Stimulated activated naive CD8-positive, alpha-beta T cell treated with anti-CD3 and anti-CD28 coated beads, Interleukin-15, amount 100 ng/mL, for 72 hours (primary cell): ENCODE results near the gene ADAP1.
"Not testable (repeated sequence)": the region's sequence is repeated elsewhere in the genome, so short reads cannot be mapped to it uniquely, and the experiment has no call there.

ENCODE experiments used
- ATAC-seq: fragments of 150-1000 bp; cut with Tn5 transposase; 2 replicates; pipeline ENCODE4 v1.10.0; 2021; ENCODE audit warnings: mild to moderate bottlenecking, moderate library complexity
- DNase-seq, 2 donors: peaks; one replicate each; pipeline ENCODE4 v3.0.0; 2021 to 2022
- H3K27ac Mint-ChIP-seq, 2 donors: one replicate each; pipeline ENCODE4 v1.8.0; 2022; ENCODE audit warnings: mild to moderate bottlenecking in 2 of 2, mixed read lengths in 2 of 2, moderate library complexity in 2 of 2
- H3K27me3 Mint-ChIP-seq: one replicate; pipeline ENCODE4 v1.8.0; 2022; ENCODE audit warnings: mixed read lengths
- H3K4me1 Mint-ChIP-seq: one replicate; pipeline ENCODE4 v1.8.0; 2022; ENCODE audit warnings: mild to moderate bottlenecking, mixed read lengths
- H3K4me3 Mint-ChIP-seq, 2 donors: one replicate each; pipeline ENCODE4 v1.8.0; 2022; ENCODE audit warnings: mild to moderate bottlenecking in 2 of 2, mixed read lengths in 2 of 2, moderate library complexity in 1 of 2
- H3K9me3 Mint-ChIP-seq, 2 donors: one replicate each; pipeline ENCODE4 v1.8.0; 2022; ENCODE audit warnings: mixed read lengths in 2 of 2

ADAP1 gene

DNA sequence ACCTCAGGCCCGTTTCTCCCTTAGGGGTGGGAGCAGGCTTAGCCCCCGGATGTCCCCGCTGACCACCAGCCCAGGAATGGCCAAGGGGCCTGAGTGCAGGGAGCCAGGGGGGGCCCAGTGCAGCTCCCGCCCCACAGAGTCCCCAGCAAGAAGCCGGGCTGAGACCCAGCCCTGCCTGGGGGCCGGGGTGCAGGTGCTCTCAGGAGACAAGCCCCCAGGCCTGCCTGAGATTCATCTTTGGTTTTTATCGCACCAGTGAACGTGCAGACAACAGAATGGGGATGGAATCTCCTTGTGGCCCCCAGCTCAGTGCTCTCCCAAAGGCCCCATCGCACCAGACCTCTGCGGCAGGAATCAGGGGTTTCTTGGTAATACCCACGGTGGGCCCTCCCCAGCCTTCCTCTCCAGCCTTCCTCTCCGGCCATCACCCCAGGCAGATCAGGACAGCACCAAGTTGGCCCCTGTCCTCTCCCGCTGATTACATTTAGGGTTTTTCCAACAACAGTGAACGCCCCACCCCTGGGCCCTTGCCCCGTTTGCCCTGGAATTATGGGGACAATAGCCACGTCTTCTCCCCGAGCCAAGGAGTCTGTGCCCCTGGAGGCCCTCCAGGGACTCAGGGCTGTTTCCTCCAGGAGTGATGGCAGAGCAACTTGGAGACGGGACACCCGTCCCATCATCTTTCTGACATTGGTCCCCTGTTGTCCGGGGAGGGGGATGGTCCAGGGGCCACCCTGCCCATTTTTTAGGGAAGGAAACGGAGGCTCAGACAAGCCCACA, 22.4 kb downstream of the ADAP1 start:
- DNase-seq: no peak
- Mint-ChIP-seq H3K27ac (peak overlapping the region in 1 of 2 donors; percentile 27), H3K4me3 (no peak overlapping the region), H3K9me3 (peaks cover 0 to 7% of the 10 kb centered on the region in 2 donors), H3K27me3 (no peaks in the 10 kb centered on the region), H3K4me1 (peaks cover 68% of the 10 kb centered on the region)
- no peak for ATAC-seq

DNA sequence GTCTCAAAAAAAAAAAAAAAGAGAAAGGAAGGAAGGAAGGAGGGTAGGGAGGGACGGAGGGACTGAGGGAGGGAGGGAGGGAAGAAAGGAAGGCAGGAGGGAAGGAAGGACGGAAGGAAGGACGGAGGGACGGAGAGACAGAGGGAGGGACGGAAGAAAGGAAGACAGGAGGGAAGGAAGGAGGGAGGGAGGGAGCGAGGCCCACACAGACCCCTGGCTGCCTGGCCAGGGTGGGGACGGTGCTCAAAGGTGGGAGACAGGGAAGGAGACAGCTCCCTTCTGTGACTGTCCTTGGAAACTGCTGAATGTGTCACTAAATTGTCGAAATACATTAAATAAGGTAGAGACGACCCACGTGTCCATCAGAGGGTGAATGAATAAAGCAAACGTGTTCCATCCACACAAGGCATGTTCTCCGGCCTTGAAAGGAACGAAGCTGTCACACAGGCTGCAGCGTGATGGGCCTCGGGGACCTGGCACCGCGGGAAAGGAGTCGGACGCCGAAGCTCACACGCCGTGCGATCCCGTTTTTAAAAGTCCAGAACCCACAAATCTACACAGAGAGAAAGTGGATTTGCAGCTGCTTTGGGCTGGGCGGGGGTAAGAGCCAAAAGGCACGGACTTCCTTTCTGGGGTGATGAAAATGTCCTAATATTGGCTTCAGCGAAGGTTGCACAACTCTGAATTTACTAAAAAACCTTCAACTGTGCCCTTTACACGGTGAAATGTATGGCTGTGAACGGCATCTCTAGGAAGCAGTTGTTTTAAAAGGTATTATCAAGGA, 23.3 kb downstream of the ADAP1 start:
- ATAC-seq (no peak), DNase-seq (no peak)
- no peaks in the 10 kb centered on the region for H3K27me3 Mint-ChIP-seq
- H3K9me3 Mint-ChIP-seq: peaks cover 0 to 7% of the 10 kb centered on the region in 2 donors
- H3K4me3 Mint-ChIP-seq: peak overlapping the region in 1 of 2 donors; percentile 26
- peak overlapping the region in 1 of 2 donors; percentile 48 for H3K27ac Mint-ChIP-seq
- H3K4me1 Mint-ChIP-seq: peaks cover 69% of the 10 kb centered on the region

DNA sequence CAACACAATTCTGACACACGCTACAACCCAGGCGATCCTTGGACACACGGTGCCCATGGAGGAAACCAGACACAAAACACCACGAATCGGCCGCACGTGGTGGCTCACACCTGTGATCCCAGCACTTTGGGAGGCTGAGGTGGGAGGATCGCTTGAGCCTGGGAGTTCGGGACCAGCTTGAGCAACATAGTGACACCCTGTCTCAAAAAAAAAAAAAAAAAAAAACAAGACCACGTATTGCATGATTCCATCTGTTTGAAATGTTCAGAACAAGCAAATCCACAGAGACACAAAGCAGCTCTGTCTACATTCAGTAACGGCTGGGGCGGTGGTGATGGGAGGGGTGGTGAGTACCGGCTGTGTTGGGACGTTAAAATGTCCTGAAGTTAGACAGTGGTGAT, 25.2 kb downstream of the ADAP1 start:
- peak overlapping the region in 1 of 2 donors; percentile 24 for H3K4me3 Mint-ChIP-seq
- DNase-seq: no peak
- no peaks in the 10 kb centered on the region for H3K27me3 Mint-ChIP-seq
- peaks cover 79% of the 10 kb centered on the region for H3K4me1 Mint-ChIP-seq
- ATAC-seq: no peak
- H3K27ac Mint-ChIP-seq: no peak overlapping the region
- peaks cover 0 to 7% of the 10 kb centered on the region in 2 donors for H3K9me3 Mint-ChIP-seq

DNA sequence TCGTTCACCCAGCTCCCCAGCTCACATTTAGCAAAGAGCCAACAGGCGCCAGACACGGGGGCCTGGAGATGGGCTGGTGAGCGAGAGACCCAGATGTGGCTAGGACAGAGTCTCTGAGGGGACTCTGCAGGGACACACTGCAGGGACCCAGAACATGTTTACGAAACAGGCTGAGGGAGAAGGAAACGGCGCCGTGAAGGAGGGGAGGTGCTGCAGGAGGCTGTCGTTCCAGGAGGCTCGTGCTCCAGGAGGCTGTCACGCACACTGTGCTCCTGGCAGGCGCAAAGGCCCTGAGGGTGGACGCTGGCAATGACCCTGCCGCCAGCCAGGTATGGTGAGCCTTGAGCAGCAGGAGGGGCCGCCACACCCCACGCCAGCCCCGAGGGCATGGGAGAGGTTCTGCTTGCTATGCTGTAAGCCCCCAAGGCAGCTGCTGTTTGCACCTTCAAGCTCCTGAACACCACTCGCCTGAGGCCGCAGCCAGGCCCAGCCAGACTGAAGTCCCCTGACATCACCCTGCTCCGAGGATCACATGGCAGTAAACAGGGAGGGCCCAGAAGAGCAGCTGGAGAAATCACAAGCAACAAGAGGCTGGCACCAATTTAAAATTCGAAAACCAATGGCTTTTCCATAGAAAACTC, 27.3 kb downstream of the ADAP1 start:
- no peak for DNase-seq
- Mint-ChIP-seq H3K27ac (peak overlapping the region in 1 of 2 donors; percentile 23), H3K27me3 (no peaks in the 10 kb centered on the region), H3K9me3 (peaks cover 0 to 7% of the 10 kb centered on the region in 2 donors), H3K4me1 (peaks cover 94% of the 10 kb centered on the region), H3K4me3 (peak overlapping the region in 1 of 2 donors; percentile 10)
- no peak for ATAC-seq

DNA sequence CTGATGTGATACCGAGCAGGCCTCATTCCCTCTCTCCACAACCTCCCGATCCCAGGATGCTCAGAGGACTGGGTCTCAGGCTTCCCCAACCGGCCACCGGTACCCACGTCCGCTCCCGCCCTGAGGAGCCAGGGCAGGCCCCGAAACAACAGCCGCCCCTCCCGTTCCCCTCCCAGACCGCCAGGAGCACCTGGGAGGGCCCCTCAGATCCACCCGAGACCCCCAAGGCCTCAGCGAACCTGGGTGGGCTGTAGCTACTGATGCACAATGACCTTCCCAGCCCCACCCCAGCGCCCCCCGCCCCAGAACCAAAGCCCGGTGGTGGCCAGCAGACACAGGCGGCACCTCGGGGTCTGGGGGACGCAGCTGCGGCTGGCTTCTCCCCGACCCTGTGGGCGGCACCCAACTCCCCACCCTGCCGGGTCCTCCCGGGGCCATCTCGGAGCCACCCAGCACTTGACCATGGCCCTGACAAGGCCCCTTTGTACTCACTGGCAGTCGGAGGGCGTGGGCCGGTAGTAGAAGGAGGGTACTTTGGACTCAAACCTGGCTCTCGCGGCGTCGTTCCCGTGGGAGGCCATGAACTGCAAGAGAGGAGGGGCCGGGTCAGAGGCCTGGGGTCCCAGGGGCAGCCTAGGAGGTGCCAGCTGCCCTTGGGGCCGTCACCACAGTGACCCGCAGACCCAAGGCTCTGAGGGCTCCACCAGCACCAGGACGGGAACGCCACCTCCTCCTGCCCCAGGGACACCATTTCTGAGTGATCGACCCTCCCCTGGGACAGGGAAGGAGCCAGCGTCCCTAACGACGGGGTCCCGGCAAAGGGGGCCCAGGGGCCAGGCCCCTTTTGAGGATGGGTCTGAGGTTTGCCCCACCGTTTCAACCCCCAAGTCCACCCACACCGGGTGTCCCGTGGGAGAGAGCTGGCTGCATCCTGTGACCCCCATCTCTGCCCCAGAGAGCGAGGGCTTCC, 28.1 kb downstream of the ADAP1 start:
- Mint-ChIP-seq H3K9me3 (peaks cover 0 to 7% of the 10 kb centered on the region in 2 donors), H3K4me3 (peak overlapping the region in 1 of 2 donors; percentile 83), H3K27ac (no peak overlapping the region), H3K4me1 (peaks cover 94% of the 10 kb centered on the region), H3K27me3 (no peaks in the 10 kb centered on the region)
- DNase-seq: no peak
- no peak for ATAC-seq

DNA sequence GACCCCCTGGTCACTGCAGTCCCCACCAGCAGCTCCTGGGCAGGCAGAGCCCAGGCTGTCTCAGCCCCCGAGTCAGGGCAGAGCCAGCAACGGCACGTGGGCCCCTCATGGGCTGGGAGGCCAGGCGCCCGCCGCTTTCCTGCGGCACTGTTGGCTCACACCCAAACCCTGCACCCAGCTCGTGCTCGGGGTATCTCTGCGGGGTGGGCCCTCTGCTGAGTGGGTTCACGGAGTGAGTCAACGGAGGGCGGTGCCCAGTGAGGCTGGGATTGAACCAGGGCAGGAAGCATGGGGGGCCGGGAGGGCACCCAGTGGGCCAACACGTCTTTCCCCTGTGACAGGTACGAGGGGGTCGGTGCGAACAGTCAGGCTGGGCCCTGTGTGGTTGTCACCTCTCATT, 28.9 kb downstream of the ADAP1 start:
- Mint-ChIP-seq H3K4me3 (peak overlapping the region; percentile 58 to 83), H3K4me1 (peaks cover 94% of the 10 kb centered on the region), H3K27me3 (no peaks in the 10 kb centered on the region), H3K27ac (peak overlapping the region; percentile 46 to 93), H3K9me3 (peaks cover 0 to 7% of the 10 kb centered on the region in 2 donors)
- peak; percentile 79 to 86 for DNase-seq
- ATAC-seq: peak; percentile 54

DNA sequence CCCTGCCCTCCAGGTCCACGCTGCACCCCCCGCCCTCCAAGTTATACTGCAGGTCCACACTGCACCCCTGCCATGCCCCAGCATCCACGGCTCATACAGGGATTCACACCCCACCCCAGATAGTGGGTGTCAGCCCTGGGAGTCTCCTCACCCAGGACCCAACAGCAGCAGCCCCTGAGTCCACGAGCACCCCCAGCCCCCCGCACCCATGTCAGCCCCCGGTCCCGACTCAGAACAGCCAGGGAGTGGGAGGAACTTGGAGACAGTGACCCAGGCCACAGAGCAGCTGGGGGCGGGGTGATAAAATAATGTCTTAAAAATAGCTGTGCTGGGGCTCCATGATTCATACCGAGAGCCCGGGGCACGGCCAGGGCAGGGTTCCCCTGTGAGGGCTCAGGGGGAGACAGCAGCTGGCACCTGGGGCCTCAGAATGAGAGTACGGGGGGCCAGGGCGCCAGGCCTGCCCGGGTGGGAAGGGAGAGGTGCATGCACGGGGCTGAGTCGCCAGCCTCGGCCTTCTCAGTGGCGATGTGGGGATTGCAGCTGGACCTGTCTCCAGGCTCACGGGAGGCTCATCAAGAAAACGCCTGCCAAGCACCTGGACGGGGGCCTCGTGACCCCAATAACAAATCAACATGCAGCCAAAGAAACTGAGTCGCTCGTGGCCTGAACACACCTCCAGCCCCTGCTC, 29.8 kb downstream of the ADAP1 start:
- Mint-ChIP-seq H3K9me3 (no peaks in the 10 kb centered on the region), H3K4me1 (peaks cover 93% of the 10 kb centered on the region), H3K27ac (peak overlapping the region; percentile 88 to 98), H3K27me3 (no peaks in the 10 kb centered on the region), H3K4me3 (peak overlapping the region; percentile 76 to 94)
- DNase-seq (peak; percentile 80 to 81), ATAC-seq (peak; percentile 56)

DNA sequence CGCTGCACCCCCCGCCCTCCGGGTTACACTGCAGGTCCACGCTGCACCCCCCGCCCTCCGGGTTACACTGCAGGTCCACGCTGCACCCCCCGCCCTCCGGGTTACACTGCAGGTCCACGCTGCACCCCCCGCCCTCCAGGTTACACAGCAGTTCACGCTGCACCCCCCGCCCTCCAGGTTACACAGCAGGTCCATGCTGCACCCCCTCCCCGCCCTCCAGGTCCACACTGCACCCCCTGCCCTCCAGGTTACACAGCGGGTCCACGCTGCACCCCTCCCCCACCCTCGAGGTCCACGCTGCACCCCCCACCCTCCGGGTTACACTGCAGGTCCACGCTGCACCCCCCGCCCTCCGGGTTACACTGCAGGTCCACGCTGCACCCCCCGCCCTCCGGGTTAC, 30.4 kb downstream of the ADAP1 start:
- ATAC-seq, H3K9me3 Mint-ChIP-seq, DNase-seq, H3K27me3 Mint-ChIP-seq, H3K4me3 Mint-ChIP-seq, H3K27ac Mint-ChIP-seq: not testable (repeated sequence)
- H3K4me1 Mint-ChIP-seq: peaks cover 92% of the 10 kb centered on the region

DNA sequence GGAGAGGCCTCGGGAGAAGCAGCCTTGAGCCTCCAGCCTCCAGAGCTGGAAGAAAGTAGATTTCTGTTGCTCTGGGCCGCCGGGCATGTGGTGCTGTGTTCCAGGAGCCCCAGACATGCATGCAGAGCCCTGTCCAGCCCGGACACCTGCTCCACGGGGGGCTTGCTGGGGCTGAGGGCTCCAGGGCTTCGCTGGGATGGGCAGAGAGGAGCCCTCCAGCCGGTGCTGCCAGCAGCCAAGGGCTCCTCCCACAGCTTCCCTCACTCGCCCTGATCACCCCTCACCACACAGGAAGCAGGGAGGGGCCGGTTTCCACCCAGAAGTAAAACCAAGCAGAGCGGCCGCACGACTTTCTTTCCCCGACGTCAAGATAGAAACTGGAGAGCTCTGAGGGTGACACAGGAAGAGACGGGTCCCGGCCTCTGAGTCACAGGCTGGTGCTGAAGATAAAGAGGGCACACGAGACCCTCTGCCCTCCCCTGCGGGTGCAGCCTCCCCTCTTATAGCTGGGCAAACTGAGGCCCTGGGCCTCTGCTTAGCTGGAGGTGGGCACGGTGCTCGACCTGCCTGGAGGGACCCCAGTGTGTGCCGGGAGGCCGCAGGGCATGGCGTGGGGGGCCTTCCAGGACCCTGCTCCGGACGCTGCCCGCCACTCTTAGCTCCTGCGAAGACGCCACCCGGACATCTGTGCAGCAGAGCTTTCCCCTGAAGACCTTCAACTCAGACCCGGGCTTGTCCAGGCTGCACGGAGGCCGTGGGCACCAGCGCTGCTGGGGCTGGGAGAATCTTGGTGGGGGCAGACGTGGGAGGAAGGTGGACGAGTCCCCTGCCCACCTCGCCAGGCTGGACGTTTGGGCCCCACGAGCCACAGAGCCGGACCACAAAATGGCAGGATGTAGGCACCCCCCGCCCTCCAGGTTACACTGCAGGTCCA, 31.1 kb downstream of the ADAP1 start:
- Mint-ChIP-seq H3K9me3 (no peaks in the 10 kb centered on the region), H3K4me1 (peaks cover 86% of the 10 kb centered on the region), H3K4me3 (peak overlapping the region; percentile 88 to 91), H3K27me3 (no peaks in the 10 kb centered on the region), H3K27ac (peak overlapping the region; percentile 95 to 97)
- peak; percentile 84 for ATAC-seq
- DNase-seq: peak; percentile 90 to 95

DNA sequence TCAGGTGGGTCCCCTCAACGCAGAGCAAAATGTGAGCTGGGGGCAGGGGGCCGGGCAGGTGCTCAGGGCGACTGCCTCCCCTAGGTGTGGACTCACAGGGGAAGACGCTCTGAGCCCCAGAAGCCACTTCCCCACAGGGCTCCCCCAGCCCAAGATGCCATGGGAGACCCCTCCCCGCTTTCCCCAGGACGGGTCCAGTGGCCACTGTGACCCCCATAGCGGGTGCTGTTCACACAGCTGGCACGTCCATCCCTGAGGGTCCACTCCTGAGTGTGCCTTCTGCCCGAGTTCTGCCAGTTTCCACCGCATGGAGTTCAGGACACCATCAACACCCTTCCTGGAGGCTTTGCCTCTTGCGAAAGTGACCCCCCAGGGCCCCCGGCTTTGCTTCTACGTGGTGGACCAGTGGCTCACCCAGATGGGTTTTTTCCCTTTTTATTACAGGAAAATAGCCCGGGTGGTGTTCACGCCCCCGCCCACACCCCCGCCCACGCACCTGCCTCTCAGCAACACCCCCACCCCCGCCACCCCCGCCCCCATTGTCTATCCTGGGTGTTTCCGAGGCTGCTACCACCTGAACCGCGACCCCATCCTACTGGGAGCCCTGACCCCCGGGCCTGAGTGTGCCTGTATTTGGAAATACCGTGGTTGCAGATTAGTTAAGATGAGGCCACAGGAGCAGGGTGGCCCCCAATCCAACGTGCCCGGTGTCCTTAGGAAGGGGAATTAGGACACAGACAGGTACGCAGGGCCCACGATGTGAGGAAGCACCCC, 32.0 kb downstream of the ADAP1 start:
- Mint-ChIP-seq H3K27ac (peak overlapping the region; percentile 95 to 97), H3K9me3 (no peaks in the 10 kb centered on the region), H3K4me3 (peak overlapping the region; percentile 88 to 91), H3K4me1 (peaks cover 82% of the 10 kb centered on the region), H3K27me3 (no peaks in the 10 kb centered on the region)
- peak in 1 of 2 donors; percentile 52 for DNase-seq
- ATAC-seq: peak; percentile 10

DNA sequence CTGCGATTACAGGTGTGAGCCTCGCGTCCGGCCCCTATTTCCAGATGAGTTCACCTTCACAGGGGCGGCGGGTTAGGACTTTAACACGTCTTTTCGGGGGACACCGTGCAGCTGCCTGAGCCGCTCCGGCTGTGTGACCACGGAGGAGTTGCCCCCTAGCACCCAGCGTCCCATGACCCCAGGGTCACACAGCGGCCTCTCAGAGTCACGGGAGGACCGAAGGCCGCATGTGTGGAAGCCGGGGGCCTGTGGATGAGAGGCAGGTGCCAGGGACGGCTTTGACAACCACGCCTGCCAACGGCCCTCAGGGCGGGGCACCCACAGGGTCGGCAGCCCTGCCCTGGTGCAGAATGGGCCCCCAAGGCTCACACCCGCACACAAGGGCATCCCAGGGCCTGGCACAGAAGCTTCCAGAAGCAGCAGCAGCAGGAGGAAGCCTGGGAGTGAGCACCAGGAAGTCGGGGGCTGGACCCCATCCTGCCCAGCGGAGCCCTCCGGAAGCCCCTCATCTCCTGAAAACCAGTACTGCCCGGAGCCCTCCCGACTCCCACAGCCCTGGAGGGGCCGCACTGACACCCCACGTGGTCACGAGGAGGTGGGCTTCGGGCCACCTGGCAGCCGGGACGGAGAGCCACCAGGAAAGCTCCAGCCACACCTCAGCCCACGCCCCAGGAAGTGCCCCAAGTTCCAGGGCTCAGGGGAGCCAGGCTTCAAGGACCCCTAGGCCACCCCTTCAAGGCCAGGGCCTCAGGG, 32.7 kb downstream of the ADAP1 start:
- Mint-ChIP-seq H3K27ac (peak overlapping the region in 1 of 2 donors; percentile 97), H3K9me3 (no peaks in the 10 kb centered on the region), H3K27me3 (no peaks in the 10 kb centered on the region), H3K4me3 (peak overlapping the region; percentile 88 to 91), H3K4me1 (peaks cover 75% of the 10 kb centered on the region)
- peak in 1 of 2 donors; percentile 24 for DNase-seq
- no peak for ATAC-seq

DNA sequence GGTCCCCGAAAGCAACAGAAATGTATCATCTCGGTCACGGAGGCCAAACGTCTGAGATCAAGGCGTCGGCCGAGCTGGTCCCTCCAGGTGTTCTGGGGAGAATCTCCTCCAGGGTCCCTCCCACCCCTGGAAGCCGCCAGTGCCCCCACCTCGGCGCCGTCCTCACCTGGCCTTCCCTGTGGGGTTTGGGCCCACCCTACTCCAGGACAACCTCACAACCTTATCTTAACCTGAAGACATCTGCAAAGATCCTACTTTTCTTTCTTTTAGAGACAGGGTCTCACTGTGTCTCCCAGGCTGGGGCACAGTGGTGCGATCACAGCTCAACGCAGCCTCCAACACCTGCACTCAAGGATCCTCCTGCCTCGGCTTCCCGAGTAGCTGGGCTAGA, 33.4 kb downstream of the ADAP1 start:
- no peak for ATAC-seq
- no peaks in the 10 kb centered on the region for H3K27me3 Mint-ChIP-seq
- no peak for DNase-seq
- H3K4me1 Mint-ChIP-seq: peaks cover 76% of the 10 kb centered on the region
- peak overlapping the region in 1 of 2 donors; percentile 87 for H3K27ac Mint-ChIP-seq
- H3K4me3 Mint-ChIP-seq: peak overlapping the region; percentile 47 to 91
- H3K9me3 Mint-ChIP-seq: no peaks in the 10 kb centered on the region
